ENCODE results near the gene PRAMEF12.

PRAMEF12 gene

DNA sequence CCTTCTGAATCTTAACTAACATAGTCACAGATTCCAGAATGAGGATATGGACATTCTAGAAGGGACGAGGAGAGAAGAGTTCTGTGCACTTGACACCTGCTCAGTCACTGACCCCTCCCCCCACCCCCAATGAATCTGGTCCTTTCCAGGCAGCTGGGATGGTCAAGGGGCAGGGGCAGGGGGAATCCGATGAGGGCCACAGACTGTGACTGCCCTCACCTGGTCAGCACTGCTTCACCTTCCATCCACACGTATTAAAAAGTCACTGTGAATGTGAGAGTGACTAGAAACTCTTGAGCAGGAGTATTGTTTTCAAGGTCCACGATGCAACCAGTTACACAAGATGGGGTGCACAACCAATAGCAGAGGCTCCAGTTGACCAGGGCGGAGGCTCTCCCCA, 9.5 kb upstream of the PRAMEF12 start:
- TF ChIP-seq, protein P1, sequence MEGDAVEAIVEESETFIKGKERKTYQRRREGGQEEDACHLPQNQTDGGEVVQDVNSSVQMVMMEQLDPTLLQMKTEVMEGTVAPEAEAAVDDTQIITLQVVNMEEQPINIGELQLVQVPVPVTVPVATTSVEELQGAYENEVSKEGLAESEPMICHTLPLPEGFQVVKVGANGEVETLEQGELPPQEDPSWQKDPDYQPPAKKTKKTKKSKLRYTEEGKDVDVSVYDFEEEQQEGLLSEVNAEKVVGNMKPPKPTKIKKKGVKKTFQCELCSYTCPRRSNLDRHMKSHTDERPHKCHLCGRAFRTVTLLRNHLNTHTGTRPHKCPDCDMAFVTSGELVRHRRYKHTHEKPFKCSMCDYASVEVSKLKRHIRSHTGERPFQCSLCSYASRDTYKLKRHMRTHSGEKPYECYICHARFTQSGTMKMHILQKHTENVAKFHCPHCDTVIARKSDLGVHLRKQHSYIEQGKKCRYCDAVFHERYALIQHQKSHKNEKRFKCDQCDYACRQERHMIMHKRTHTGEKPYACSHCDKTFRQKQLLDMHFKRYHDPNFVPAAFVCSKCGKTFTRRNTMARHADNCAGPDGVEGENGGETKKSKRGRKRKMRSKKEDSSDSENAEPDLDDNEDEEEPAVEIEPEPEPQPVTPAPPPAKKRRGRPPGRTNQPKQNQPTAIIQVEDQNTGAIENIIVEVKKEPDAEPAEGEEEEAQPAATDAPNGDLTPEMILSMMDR (IDR thresholded peaks at IDR 0.05; ENCODE audit: control extremely low read depth, extremely low read depth, low read depth, missing control alignments) = no peak
- no peak for DNase-seq (ENCODE audit: extremely low spot score)
- ChIA-PET CTCF (interaction anchor here (0.7 to 1.0 kb wide), 2 partner anchors 12 kb away, joined by 3 read pairs; no protein-coding TSS in a partner anchor), POLR2A (interaction anchor here (0.6 kb wide), 1 partner anchor 854 kb away, joined by 6 read pairs; no protein-coding TSS in a partner anchor)

DNA sequence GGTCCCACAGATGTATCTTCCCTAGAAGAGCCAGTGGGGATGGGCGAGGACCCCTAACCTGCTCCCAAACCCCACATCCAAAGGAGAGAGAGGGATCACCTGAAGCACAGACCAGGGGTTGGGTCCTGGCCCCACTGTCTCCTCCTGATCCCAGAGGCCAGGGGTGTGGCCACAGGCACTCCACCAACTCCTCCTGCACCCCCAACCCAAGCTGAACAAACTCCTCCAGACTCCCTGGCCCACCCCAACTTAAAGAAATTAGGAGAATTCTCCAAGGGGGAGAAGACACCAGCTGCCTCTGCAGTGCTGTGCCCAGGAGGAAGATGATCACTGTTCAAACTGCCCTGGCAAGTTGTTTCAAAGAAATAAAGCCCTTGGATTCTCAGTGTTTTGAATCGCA, 4.5 kb upstream of the PRAMEF12 start:
- ChIA-PET POLR2A (no interaction called here), CTCF (no interaction called here)

DNA sequence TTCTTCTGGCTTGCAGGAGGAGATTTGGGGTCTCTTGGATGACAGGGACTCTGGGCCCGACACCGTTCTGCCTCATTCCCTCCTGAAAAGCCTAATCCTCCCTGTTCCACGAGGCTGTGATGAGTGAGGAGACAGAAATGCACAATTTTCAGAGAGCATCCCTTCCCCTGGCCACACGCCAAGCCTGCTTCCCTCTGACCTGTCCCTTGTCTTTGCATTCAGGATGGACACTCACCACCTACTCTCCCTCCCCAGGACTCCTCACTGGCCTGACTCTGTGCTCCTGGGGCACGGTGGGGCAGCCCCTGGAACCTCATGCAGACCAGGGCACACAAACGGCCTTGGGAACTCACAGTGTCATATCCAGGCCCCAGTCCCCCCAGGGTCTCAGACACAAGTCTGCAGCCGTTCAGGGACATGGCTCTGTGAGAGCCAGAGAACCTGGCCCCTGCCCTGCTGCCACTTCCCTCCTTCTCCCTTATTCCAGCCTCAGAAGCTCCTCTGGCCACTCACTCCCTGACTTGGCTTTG, 3.5 kb upstream of the PRAMEF12 start:
- peak; percentile 2 for DNase-seq (ENCODE audit: extremely low spot score)
- POLR2A ChIA-PET = no interaction called here
- TF ChIP-seq, protein P1 (IDR thresholded peaks at IDR 0.05; ENCODE audit: control extremely low read depth, extremely low read depth, low read depth, missing control alignments) = no peak
- CTCF ChIA-PET = no interaction called here

More for the DNA sequence above, 4.5 kb upstream of the PRAMEF12 start:
- TF ChIP-seq, protein P1 (IDR thresholded peaks at IDR 0.05; ENCODE audit: control extremely low read depth, extremely low read depth, low read depth, missing control alignments) = no peak
- peak; percentile 1 for DNase-seq (ENCODE audit: extremely low spot score)

DNA sequence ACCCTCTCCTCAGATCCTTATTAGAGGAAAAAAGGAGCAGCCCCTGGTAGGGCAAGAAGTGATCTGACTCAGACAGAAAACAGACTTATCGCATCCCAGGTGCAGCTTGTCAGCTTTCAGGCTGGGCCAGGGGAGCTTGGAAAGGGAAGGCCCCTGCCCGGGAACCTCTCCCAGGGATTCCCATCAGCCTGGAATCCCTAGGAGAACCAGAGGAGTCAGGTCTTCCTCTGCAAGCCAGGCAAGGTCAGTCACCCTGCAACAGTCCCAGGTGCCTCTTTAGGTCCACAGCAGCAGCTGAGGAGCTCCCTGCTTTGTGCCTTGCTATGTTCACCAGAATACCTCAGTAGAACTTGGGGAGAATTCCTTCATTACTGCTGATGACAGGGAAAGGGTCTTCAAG, 2.9 kb upstream of the PRAMEF12 start:
- ChIA-PET CTCF (no interaction called here), POLR2A (no interaction called here)
- DNase-seq (ENCODE audit: extremely low spot score) = peak; percentile 1
- TF ChIP-seq, protein P1 (IDR thresholded peaks at IDR 0.05; ENCODE audit: control extremely low read depth, extremely low read depth, low read depth, missing control alignments) = no peak

DNA sequence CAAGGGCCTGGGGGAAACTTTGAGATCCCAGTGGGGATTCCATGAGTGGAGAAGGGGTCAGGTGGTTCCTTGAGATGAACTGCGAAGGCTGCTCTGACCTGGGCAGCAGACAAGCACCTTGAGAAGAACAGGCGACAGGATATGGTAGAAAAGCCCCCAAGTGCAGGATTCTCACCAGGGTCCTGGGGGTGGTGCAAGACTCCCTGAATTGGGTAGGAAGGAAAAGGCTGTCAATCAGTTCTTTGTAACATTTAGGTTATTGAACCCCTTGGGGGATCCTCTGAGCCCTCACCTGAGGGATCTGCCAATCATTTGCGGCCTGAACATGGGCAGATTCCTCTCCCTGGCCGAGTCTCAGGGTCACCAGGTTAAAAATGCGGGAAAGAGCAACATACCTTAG, 2.4 kb upstream of the PRAMEF12 start:
- CTCF ChIA-PET = no interaction called here

DNA sequence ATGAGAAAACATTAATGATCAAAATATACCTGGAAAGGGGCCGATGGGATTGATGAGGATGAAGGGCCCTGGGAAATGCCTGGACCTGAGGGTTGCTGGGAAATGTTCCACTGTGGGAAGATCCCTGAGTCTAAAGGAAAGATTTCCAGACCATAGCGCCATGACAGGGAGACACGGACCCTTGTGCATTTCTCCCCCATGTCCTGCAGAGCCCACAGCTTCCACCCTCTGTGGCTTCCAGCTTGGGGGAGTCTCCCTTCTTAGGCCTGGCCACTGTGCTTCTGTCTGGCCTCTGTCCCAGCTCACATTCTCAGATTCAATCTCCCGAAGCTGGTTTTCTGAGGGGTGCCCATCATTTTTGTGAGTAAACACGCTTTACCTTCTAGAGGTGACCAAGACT, 1.0 kb upstream of the PRAMEF12 start:
- ChIA-PET POLR2A (no interaction called here), CTCF (no interaction called here)
- TF ChIP-seq, protein P1 (IDR thresholded peaks at IDR 0.05; ENCODE audit: control extremely low read depth, extremely low read depth, low read depth, missing control alignments) = no peak
- DNase-seq (ENCODE audit: extremely low spot score) = peak; percentile 1

More for the DNA sequence above, 2.4 kb upstream of the PRAMEF12 start:
- POLR2A ChIA-PET = no interaction called here
- DNase-seq (ENCODE audit: extremely low spot score) = peak; percentile 1
- TF ChIP-seq, protein P1 (IDR thresholded peaks at IDR 0.05; ENCODE audit: control extremely low read depth, extremely low read depth, low read depth, missing control alignments) = no peak

Data from GM10248 (cell line).